MM.1S (cell line): ENCODE measurements around the gene GNLY.

Experiments
- EZH2 ChIP-seq: fragments of 300-600 bp; sonication (generic); optimal IDR thresholded peaks from 2 replicates; pipeline ENCODE3; 2017; ENCODE audit warnings: low read depth, mild to moderate bottlenecking, antibody characterized with exemption, low read length, mixed read lengths
- EZH2phosphoT487 ChIP-seq: fragments of 300-600 bp; sonication (generic); IDR thresholded peaks from 2 replicates; pipeline ENCODE4 v1.6.1; 2018; ENCODE audit warnings: antibody characterized with exemption, low read length
- TF ChIP-seq, protein P1 (sequence below): fragments of 300-600 bp; sonication (generic); IDR thresholded peaks from 2 replicates; pipeline ENCODE4 v1.5.1; 2016; ENCODE audit warnings: antibody characterized with exemption, low read length, mixed read lengths

- TF ChIP-seq, protein P1, sequence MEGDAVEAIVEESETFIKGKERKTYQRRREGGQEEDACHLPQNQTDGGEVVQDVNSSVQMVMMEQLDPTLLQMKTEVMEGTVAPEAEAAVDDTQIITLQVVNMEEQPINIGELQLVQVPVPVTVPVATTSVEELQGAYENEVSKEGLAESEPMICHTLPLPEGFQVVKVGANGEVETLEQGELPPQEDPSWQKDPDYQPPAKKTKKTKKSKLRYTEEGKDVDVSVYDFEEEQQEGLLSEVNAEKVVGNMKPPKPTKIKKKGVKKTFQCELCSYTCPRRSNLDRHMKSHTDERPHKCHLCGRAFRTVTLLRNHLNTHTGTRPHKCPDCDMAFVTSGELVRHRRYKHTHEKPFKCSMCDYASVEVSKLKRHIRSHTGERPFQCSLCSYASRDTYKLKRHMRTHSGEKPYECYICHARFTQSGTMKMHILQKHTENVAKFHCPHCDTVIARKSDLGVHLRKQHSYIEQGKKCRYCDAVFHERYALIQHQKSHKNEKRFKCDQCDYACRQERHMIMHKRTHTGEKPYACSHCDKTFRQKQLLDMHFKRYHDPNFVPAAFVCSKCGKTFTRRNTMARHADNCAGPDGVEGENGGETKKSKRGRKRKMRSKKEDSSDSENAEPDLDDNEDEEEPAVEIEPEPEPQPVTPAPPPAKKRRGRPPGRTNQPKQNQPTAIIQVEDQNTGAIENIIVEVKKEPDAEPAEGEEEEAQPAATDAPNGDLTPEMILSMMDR = no peak
- TF ChIP-seq EZH2 (no peak), EZH2phosphoT487 (no peak)
Measured at GRCh38 chr2:85684380-85684779, 9.8 kb upstream of the GNLY start.
